ENCODE data around the gene PRKN.
A peak's percentile ranks its signal among the peaks of the same experiment; 100 is the strongest.

PRKN gene

DNA sequence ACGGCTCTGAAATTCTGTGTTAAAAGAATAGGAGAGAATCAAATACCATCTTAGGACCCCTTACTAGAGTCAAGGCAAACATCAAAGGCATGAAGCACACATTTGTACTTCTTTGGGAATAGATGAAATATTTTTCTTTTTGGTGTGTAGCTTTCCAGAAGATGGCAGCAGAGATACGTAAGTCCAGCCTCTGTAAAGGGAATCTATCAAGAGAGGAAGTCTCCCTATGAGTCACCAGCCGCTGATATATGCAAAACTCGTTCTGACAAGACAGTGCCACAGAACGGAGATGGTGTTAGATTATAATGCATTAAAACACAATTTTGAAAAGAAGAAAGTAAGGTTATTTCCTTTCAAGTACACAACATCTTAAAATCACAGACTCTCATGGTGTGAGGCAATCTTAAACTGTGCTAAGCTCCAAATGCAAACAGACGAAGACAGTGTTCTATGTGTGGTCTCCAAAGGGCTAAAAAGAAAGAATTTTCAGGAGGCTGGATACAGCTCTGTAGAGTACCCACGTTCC is 1333.7 kb downstream of the PRKN start:
- peak; percentile 88 for DNase-seq
- Histone ChIP-seq H3K4me1 (ENCODE audit: control insufficient read depth, insufficient read depth, low read depth, low read length) (no peaks in the 10 kb centered on the region), H3K9me3 (ENCODE audit: control insufficient read depth, low read length) (no peaks in the 10 kb centered on the region), H3K27me3 (ENCODE audit: control insufficient read depth in 1 of 2, insufficient read depth in 1 of 2, low read length in 2 of 2) (peaks cover 0 to 22% of the 10 kb centered on the region in 2 experiments), H2BK12ac (ENCODE audit: low read length in 2 of 2) (no peak overlapping the region), H4K91ac (ENCODE audit: low read length) (no peak overlapping the region), H2BK120ac (ENCODE audit: low read depth, low read length) (no peak overlapping the region), H2BK5ac (ENCODE audit: low read depth, low read length, poor library complexity, severe bottlenecking) (no peak overlapping the region), H4K8ac (ENCODE audit: low read length) (no peak overlapping the region), H3K4me3 (ENCODE audit: insufficient read depth in 1 of 2, low read depth in 1 of 2, low read length in 2 of 2) (peak overlapping the region in 1 of 2 experiments; percentile 61), H3K9ac (ENCODE audit: low read length) (peak overlapping the region; percentile 68), H3K4ac (ENCODE audit: low read depth in 1 of 2, low read length in 2 of 2) (no peak overlapping the region), H3K23ac (ENCODE audit: low read length in 2 of 2) (no peak overlapping the region), H3K27ac (ENCODE audit: low read length, poor library complexity, severe bottlenecking) (no peak overlapping the region), H3K14ac (ENCODE audit: low read length in 2 of 2) (no peak overlapping the region), H3K4me2 (ENCODE audit: low read length, poor library complexity, severe bottlenecking) (peak overlapping the region; percentile 71), H2AK5ac (ENCODE audit: low read length, severe bottlenecking) (no peak overlapping the region), H3K79me1 (replicated peaks; ENCODE audit: low read length, poor library complexity, severe bottlenecking) (no peaks in the 10 kb centered on the region), H3K18ac (ENCODE audit: low read depth in 1 of 2, low read length in 2 of 2) (no peak overlapping the region), H3K36me3 (ENCODE audit: control insufficient read depth in 1 of 2, insufficient read depth in 2 of 2, low read depth in 1 of 2, low read length in 2 of 2) (no peaks in the 10 kb centered on the region), H2BK15ac (ENCODE audit: low read depth, poor library complexity, severe bottlenecking) (no peak overlapping the region), H2AFZ (ENCODE audit: low read depth, low read length) (no peak overlapping the region)
- 21% methylated on average over 2 of the region's 7 CpGs for WGBS

DNA sequence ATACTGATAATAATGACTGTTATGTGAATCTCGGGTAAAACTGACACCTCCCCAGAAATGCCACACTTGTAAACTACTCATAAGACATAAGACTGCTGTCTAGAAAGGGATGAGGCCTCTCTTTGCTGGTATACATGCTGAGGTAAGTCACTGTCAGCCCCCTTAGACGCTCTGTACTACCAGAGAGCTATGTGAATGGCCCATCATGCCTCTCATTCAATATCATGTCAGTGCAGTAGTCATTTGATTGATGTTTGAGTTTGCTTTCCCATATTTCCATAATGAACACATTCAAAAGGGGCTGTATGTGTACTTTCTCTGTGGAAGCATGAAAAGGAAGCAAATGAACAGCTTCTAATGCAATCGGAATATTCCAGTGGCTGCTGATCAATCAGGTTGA is 1334.3 kb downstream of the PRKN start:
- Histone ChIP-seq H3K14ac (ENCODE audit: low read length in 2 of 2) (no peak overlapping the region), H2BK15ac (ENCODE audit: low read depth, poor library complexity, severe bottlenecking) (no peak overlapping the region), H4K8ac (ENCODE audit: low read length) (no peak overlapping the region), H3K23ac (ENCODE audit: low read length in 2 of 2) (no peak overlapping the region), H3K27me3 (ENCODE audit: control insufficient read depth in 1 of 2, insufficient read depth in 1 of 2, low read length in 2 of 2) (peaks cover 0 to 22% of the 10 kb centered on the region in 2 experiments), H3K27ac (ENCODE audit: low read length, poor library complexity, severe bottlenecking) (no peak overlapping the region), H3K4me3 (ENCODE audit: insufficient read depth in 1 of 2, low read depth in 1 of 2, low read length in 2 of 2) (no peak overlapping the region), H3K36me3 (ENCODE audit: control insufficient read depth in 1 of 2, insufficient read depth in 2 of 2, low read depth in 1 of 2, low read length in 2 of 2) (no peaks in the 10 kb centered on the region), H3K4me1 (ENCODE audit: control insufficient read depth, insufficient read depth, low read depth, low read length) (no peaks in the 10 kb centered on the region), H3K18ac (ENCODE audit: low read depth in 1 of 2, low read length in 2 of 2) (no peak overlapping the region), H3K9me3 (ENCODE audit: control insufficient read depth, low read length) (no peaks in the 10 kb centered on the region), H2BK120ac (ENCODE audit: low read depth, low read length) (no peak overlapping the region), H2BK12ac (ENCODE audit: low read length in 2 of 2) (no peak overlapping the region), H3K4ac (ENCODE audit: low read depth in 1 of 2, low read length in 2 of 2) (no peak overlapping the region), H4K91ac (ENCODE audit: low read length) (no peak overlapping the region), H3K9ac (ENCODE audit: low read length) (no peak overlapping the region), H3K4me2 (ENCODE audit: low read length, poor library complexity, severe bottlenecking) (no peak overlapping the region), H2BK5ac (ENCODE audit: low read depth, low read length, poor library complexity, severe bottlenecking) (no peak overlapping the region), H2AK5ac (ENCODE audit: low read length, severe bottlenecking) (no peak overlapping the region), H2AFZ (ENCODE audit: low read depth, low read length) (no peak overlapping the region), H3K79me1 (replicated peaks; ENCODE audit: low read length, poor library complexity, severe bottlenecking) (no peaks in the 10 kb centered on the region)
- DNase-seq = no peak
- 68% methylated on average over 2 of the region's 3 CpGs for WGBS

DNA sequence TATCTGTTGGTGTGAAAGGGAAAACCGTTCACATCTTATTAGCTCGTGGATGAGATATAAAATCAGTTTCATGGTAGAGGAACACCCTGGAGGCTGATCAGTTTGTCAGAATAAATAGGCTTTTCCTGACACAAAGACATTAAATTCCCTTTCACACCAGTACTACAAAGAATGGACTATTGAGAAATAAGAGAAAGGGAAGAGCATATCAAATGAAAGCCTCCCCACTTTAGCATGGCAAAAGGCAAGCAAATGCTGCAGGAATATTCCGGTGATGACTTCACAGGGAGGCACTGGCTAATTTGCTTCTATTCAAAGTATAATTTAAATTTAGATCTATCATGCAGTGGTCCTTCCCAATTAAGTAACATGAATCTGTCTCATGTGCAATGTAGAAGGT is 1337.8 kb downstream of the PRKN start:
- H3K4ac ChIP-seq (ENCODE audit: low read depth in 1 of 2, low read length in 2 of 2) = no peak overlapping the region
- no peak overlapping the region for H2AK5ac ChIP-seq (ENCODE audit: low read length, severe bottlenecking)
- H3K4me1 ChIP-seq (ENCODE audit: control insufficient read depth, insufficient read depth, low read depth, low read length) = no peaks in the 10 kb centered on the region
- H2BK120ac ChIP-seq (ENCODE audit: low read depth, low read length) = no peak overlapping the region
- H3K9me3 ChIP-seq (ENCODE audit: control insufficient read depth, low read length) = no peaks in the 10 kb centered on the region
- H2BK5ac ChIP-seq (ENCODE audit: low read depth, low read length, poor library complexity, severe bottlenecking) = no peak overlapping the region
- H3K36me3 ChIP-seq (ENCODE audit: control insufficient read depth in 1 of 2, insufficient read depth in 2 of 2, low read depth in 1 of 2, low read length in 2 of 2) = no peaks in the 10 kb centered on the region
- H3K27ac ChIP-seq (ENCODE audit: low read length, poor library complexity, severe bottlenecking) = no peak overlapping the region
- H3K27me3 ChIP-seq (ENCODE audit: control insufficient read depth in 1 of 2, insufficient read depth in 1 of 2, low read length in 2 of 2) = no peaks in the 10 kb centered on the region
- H2BK15ac ChIP-seq (ENCODE audit: low read depth, poor library complexity, severe bottlenecking) = no peak overlapping the region
- no peaks in the 10 kb centered on the region for H3K79me1 ChIP-seq (replicated peaks; ENCODE audit: low read length, poor library complexity, severe bottlenecking)
- no peak overlapping the region for H3K14ac ChIP-seq (ENCODE audit: low read length in 2 of 2)
- DNase-seq = no peak
- no peak overlapping the region for H3K4me2 ChIP-seq (ENCODE audit: low read length, poor library complexity, severe bottlenecking)
- H4K8ac ChIP-seq (ENCODE audit: low read length) = no peak overlapping the region
- H3K23ac ChIP-seq (ENCODE audit: low read length in 2 of 2) = no peak overlapping the region
- no peak overlapping the region for H4K91ac ChIP-seq (ENCODE audit: low read length)
- H3K9ac ChIP-seq (ENCODE audit: low read length) = no peak overlapping the region
- 90% methylated on average over 2 of the region's 3 CpGs for WGBS
- no peak overlapping the region for H3K18ac ChIP-seq (ENCODE audit: low read depth in 1 of 2, low read length in 2 of 2)
- H2BK12ac ChIP-seq (ENCODE audit: low read length in 2 of 2) = no peak overlapping the region
- H3K4me3 ChIP-seq (ENCODE audit: insufficient read depth in 1 of 2, low read depth in 1 of 2, low read length in 2 of 2) = no peak overlapping the region
- no peak overlapping the region for H2AFZ ChIP-seq (ENCODE audit: low read depth, low read length)

DNA sequence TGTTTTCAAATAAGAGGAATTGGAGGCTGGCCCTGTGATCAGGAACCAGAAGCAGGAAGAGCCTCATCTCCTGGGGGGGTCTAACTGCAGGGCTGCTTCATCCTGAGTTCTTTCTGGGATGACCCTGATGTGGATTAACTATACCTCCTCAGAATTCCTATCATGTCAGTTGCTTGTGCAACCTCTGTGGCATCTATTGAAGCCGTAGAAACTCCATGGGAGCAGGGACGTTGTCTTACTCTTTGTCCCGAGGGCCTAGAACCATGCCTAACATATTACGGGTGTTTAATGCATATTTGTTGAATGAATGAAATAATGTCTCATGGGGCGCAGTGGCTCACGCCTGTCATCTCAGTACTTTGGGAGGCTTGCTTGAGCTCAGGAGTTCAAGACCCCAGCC is 1343.6 kb downstream of the PRKN start:
- Histone ChIP-seq H3K9me3 (ENCODE audit: control insufficient read depth, low read length) (no peaks in the 10 kb centered on the region), H3K9ac (ENCODE audit: low read length) (no peak overlapping the region), H3K14ac (ENCODE audit: low read length in 2 of 2) (no peak overlapping the region), H4K8ac (ENCODE audit: low read length) (no peak overlapping the region), H3K4me3 (ENCODE audit: insufficient read depth in 1 of 2, low read depth in 1 of 2, low read length in 2 of 2) (no peak overlapping the region), H2BK12ac (ENCODE audit: low read length in 2 of 2) (no peak overlapping the region), H3K4me2 (ENCODE audit: low read length, poor library complexity, severe bottlenecking) (no peak overlapping the region), H3K36me3 (ENCODE audit: control insufficient read depth in 1 of 2, insufficient read depth in 2 of 2, low read depth in 1 of 2, low read length in 2 of 2) (no peaks in the 10 kb centered on the region), H3K27me3 (ENCODE audit: control insufficient read depth in 1 of 2, insufficient read depth in 1 of 2, low read length in 2 of 2) (peaks cover 0 to 10% of the 10 kb centered on the region in 2 experiments), H2AK5ac (ENCODE audit: low read length, severe bottlenecking) (no peak overlapping the region), H3K23ac (ENCODE audit: low read length in 2 of 2) (no peak overlapping the region), H2BK15ac (ENCODE audit: low read depth, poor library complexity, severe bottlenecking) (no peak overlapping the region), H2BK120ac (ENCODE audit: low read depth, low read length) (no peak overlapping the region), H3K79me1 (replicated peaks; ENCODE audit: low read length, poor library complexity, severe bottlenecking) (no peaks in the 10 kb centered on the region), H3K4ac (ENCODE audit: low read depth in 1 of 2, low read length in 2 of 2) (no peak overlapping the region), H3K4me1 (ENCODE audit: control insufficient read depth, insufficient read depth, low read depth, low read length) (no peaks in the 10 kb centered on the region), H2AFZ (ENCODE audit: low read depth, low read length) (no peak overlapping the region), H2BK5ac (ENCODE audit: low read depth, low read length, poor library complexity, severe bottlenecking) (no peak overlapping the region), H3K27ac (ENCODE audit: low read length, poor library complexity, severe bottlenecking) (no peak overlapping the region), H4K91ac (ENCODE audit: low read length) (no peak overlapping the region), H3K18ac (ENCODE audit: low read depth in 1 of 2, low read length in 2 of 2) (no peak overlapping the region)
- DNase-seq = no peak
- WGBS = 89% methylated on average over 6 of the region's 6 CpGs
